Fibroblast of lung (primary cell): Measurements from ENCODE around the gene ADGRD2.

Source experiments
- CTCF ChIP-seq, 2 donors: IDR thresholded peaks in 1 of 2; conservative IDR thresholded peaks in 1 of 2; 1 replicate in 1 of 2; 2 replicates in 1 of 2; pipeline ENCODE4 v1.5.1; 2011 to 2012; ENCODE audit warnings: low read length in 2 of 2, control low read depth in 1 of 2, inconsistent platforms in 1 of 2, low read depth in 1 of 2, mild to moderate bottlenecking in 1 of 2
- EZH2 ChIP-seq: IDR thresholded peaks from 2 replicates; pipeline ENCODE4 v1.5.1; 2012; ENCODE audit warnings: low read length, control low read depth, mild to moderate bottlenecking; ENCODE audit errors: missing control alignments

GRCh38 chr9:124475158-124475867 lies 25.1 kb downstream of the ADGRD2 start:
- no peak for TF ChIP-seq CTCF (conservative IDR thresholded peaks at IDR 0.05 in 1 of 2, IDR thresholded peaks at IDR 0.05 in 1 of 2; ENCODE audit: low read depth in 1 of 2, low read length in 2 of 2)
- no peak for TF ChIP-seq EZH2
